Stimulated activated CD4-positive, alpha-beta T cell treated with anti-CD3 and anti-CD28 coated beads, TNF-alpha, amount 100 ng/mL, for 24 hours (primary cell): ENCODE results near the gene KRT35.
"Not testable (repeated sequence)": the region's sequence is repeated elsewhere in the genome, so short reads cannot be mapped to it uniquely, and the experiment has no call there.

Experiments used
- DNase-seq, 3 experiments: peaks; one replicate each; pipeline ENCODE4 v3.0.0-alpha.2; 2020; ENCODE audit warnings: low read depth in 3 of 3

KRT35 gene

GRCh38 chr17:41453066-41453465 lies 27.9 kb downstream of the KRT35 start:
- no peak for DNase-seq

GRCh38 chr17:41452281-41452680 lies 28.7 kb downstream of the KRT35 start:
- no peak for DNase-seq

- no peak for DNase-seq
Observed at GRCh38 chr17:41451154-41451728, 29.7 kb downstream of the KRT35 start.

GRCh38 chr17:41449008-41449407 lies 31.9 kb downstream of the KRT35 start:
- no peak for DNase-seq

- no peak for DNase-seq
Observed at GRCh38 chr17:41448506-41448905, 32.4 kb downstream of the KRT35 start.

GRCh38 chr17:41446806-41447205 lies 34.1 kb downstream of the KRT35 start:
- no peak for DNase-seq

- no peak for DNase-seq
Observed at GRCh38 chr17:41444640-41445039, 36.3 kb downstream of the KRT35 start.

- DNase-seq = no peak
Observed at GRCh38 chr17:41444186-41444585, 36.8 kb downstream of the KRT35 start.

GRCh38 chr17:41442739-41443138 lies 38.2 kb downstream of the KRT35 start:
- no peak for DNase-seq

- DNase-seq = no peak
Observed at GRCh38 chr17:41440531-41441033, 40.4 kb downstream of the KRT35 start, which contains the start of gene KRT38. Gene KRT38 (minus strand): TSS chr17:41440983. CDS start chr17:41440921, 62 bp downstream.

- no peak for DNase-seq
Observed at GRCh38 chr17:41439375-41439774, 41.6 kb downstream of the KRT35 start.

- DNase-seq = no peak
Observed at GRCh38 chr17:41437769-41438168, 43.2 kb downstream of the KRT35 start.

GRCh38 chr17:41437254-41437653 lies 43.7 kb downstream of the KRT35 start:
- DNase-seq = no peak

GRCh38 chr17:41434415-41434814 lies 46.5 kb downstream of the KRT35 start:
- DNase-seq = no peak

- DNase-seq = no peak
Observed at GRCh38 chr17:41434005-41434404, 46.9 kb downstream of the KRT35 start.

GRCh38 chr17:41433586-41433985 lies 47.4 kb downstream of the KRT35 start:
- DNase-seq = no peak

- DNase-seq = not testable (repeated sequence)
Observed at GRCh38 chr17:41430376-41430775, 50.6 kb downstream of the KRT35 start.

- DNase-seq = no peak
Observed at GRCh38 chr17:41429667-41430066, 51.3 kb downstream of the KRT35 start.

GRCh38 chr17:41428591-41429291 lies 52.2 kb downstream of the KRT35 start:
- DNase-seq = no peak
